ENCODE measurements around the gene SIGLEC6.
A peak's percentile ranks its signal among the peaks of the same experiment; 100 is the strongest.
"Not testable (repeated sequence)": the region's sequence is repeated elsewhere in the genome, so short reads cannot be mapped to it uniquely, and the experiment has no call there.

Gene SIGLEC6

DNA sequence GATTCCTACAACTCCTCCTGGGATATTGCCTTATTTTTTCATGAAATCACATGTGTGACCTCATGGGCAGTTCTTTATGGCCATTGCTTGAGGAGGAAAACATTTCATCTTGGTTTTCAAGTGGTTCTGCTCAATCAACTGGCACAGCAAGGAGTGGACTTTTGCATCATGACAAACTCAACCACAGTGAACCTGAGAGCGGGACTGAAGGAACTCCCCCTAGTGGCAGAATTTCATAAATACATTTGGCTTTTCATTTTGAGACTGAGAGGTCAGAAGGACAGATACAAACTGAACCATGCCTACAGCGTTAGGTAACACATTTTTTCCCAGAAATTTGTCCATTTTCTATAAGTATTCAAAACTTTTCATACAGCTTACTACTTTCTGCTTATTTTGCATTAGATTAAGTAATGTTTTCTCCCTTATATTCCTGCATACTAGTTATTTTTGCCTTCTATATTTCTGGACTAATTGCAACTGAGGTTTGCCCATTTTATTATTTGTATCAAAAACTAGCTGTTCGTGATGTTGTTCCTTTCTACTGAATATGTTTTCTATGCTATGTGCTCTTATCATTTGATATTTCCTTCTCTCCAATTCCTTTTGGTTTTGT is 16.5 kb downstream of the SIGLEC6 start:
- in situ Hi-C loops (cut with HindIII; ENCODE audit: low pct_unique_long_range_greater_than_20kb, low sequenced_read_pairs) = no loop called here
- no peak for TF ChIP-seq JUND (IDR thresholded peaks at IDR 0.05; ENCODE audit: low read depth)
- peak; percentile 14 to 63 for DNase-seq (ENCODE audit: low read depth in 1 of 2, low spot score in 1 of 2)

- no peak for TF ChIP-seq JUND (IDR thresholded peaks at IDR 0.05; ENCODE audit: low read depth)
- in situ Hi-C loops (cut with HindIII; ENCODE audit: low pct_unique_long_range_greater_than_20kb, low sequenced_read_pairs) = no loop called here
- DNase-seq (ENCODE audit: low read depth in 1 of 2, low spot score in 1 of 2) = no peak
These were observed 17.5 kb downstream of the SIGLEC6 start for GRCh38 chr19:51513968-51514367.

DNA sequence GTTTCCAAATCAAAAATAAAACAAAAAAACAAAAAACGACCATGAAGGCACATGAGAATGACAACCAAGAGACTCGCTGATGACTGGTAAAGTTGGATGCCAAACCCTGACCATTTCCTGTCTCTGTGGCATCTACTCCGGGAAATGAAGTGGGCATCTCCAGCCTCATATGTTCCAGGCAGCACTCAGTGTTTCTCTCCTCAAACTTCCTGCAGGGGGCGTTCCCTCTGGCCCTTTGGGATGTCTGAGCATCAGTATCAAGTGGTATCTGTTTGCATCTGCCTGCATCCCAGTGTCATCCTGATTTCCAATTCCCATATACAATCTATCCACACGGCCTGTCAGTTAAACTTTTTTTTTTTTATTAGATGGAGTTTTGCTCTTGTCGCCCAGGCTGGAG is 20.1 kb downstream of the SIGLEC6 start:
- no peak for TF ChIP-seq JUND (IDR thresholded peaks at IDR 0.05; ENCODE audit: low read depth)
- no peak for DNase-seq (ENCODE audit: low read depth in 1 of 2, low spot score in 1 of 2)
- in situ Hi-C loops (cut with HindIII; ENCODE audit: low pct_unique_long_range_greater_than_20kb, low sequenced_read_pairs) = no loop called here

DNA sequence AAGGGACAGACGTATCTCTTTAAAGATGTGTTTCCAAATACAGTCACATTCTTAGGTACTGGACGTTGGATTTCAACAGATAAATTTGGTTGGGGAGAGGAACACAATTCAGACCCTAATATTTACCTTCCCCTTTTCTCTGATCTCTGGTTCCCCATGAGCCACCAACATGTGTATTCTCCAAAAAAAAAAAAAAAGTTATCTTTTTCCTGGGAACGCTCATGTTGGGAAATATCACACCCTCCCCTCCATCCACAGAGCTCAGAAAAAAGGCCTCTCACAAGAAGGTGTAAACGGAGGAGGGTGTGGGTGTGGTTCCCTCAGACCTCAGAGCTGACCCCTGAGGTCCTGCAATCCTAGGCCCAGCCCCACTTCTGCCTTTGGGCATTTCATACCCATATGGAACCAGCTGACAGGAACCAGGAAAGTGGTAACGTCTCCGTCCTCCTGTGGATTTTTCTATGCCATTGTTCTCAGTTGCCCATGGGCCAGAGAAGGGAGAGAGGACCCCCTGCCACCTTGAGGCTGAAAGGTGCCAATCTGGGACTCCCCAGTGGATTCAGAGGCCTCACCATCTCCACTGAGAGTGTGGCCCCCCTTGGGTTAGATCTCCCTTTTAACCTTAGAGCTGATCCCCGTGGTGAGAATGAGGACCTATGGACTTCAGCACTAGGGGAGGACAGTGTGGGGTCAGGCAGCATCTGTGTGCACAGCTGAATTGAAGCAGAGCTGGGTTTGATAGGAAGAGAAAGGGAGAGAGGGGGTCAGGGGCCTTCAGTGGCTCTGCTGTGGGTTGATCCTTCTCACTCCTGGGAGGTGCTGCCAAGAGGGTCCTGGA is 21.4 kb downstream of the SIGLEC6 start:
- in situ Hi-C loops (cut with HindIII; ENCODE audit: low pct_unique_long_range_greater_than_20kb, low sequenced_read_pairs) = no loop called here
- TF ChIP-seq JUND (IDR thresholded peaks at IDR 0.05; ENCODE audit: low read depth) = no peak
- DNase-seq (ENCODE audit: low read depth in 1 of 2, low spot score in 1 of 2) = no peak

GRCh38 chr19:51508059-51508733 is 23.3 kb downstream of the SIGLEC6 start:
- TF ChIP-seq JUND (IDR thresholded peaks at IDR 0.05; ENCODE audit: low read depth) = no peak
- in situ Hi-C loops (cut with HindIII; ENCODE audit: low pct_unique_long_range_greater_than_20kb, low sequenced_read_pairs) = no loop called here
- no peak for DNase-seq (ENCODE audit: low read depth in 1 of 2, low spot score in 1 of 2)

DNA sequence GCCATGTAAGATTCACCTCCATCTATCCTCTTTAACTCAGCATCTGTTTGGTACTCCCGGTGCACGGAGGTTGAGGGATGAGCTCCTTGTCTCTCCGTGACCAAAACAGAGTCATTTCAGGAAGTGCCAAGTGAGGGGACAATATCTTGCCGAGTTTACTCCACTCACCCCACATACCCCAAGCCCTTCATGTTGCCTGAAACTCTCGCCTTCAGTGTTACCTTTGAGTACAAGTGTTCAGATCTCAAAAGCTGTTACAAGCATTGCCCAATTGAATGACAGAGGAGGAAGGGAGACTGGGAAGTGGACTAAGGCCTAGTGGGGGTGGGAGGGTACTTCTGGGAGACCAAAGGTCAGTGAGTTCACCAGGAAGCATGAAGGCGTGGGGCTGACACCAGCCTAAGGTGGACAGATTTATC is 23.8 kb downstream of the SIGLEC6 start:
- in situ Hi-C loops (cut with HindIII; ENCODE audit: low pct_unique_long_range_greater_than_20kb, low sequenced_read_pairs) = no loop called here
- no peak for TF ChIP-seq JUND (IDR thresholded peaks at IDR 0.05; ENCODE audit: low read depth)
- DNase-seq (ENCODE audit: low read depth in 1 of 2, low spot score in 1 of 2) = no peak

GRCh38 chr19:51507192-51507591 is 24.3 kb downstream of the SIGLEC6 start:
- in situ Hi-C loops (cut with HindIII; ENCODE audit: low pct_unique_long_range_greater_than_20kb, low sequenced_read_pairs) = no loop called here
- TF ChIP-seq JUND (IDR thresholded peaks at IDR 0.05; ENCODE audit: low read depth) = no peak
- no peak for DNase-seq (ENCODE audit: low read depth in 1 of 2, low spot score in 1 of 2)

- TF ChIP-seq JUND (IDR thresholded peaks at IDR 0.05; ENCODE audit: low read depth) = no peak
- no peak for DNase-seq (ENCODE audit: low read depth in 1 of 2, low spot score in 1 of 2)
- in situ Hi-C loops (cut with HindIII; ENCODE audit: low pct_unique_long_range_greater_than_20kb, low sequenced_read_pairs) = no loop called here
These were observed 25.6 kb downstream of the SIGLEC6 start for GRCh38 chr19:51505904-51506303.

DNA sequence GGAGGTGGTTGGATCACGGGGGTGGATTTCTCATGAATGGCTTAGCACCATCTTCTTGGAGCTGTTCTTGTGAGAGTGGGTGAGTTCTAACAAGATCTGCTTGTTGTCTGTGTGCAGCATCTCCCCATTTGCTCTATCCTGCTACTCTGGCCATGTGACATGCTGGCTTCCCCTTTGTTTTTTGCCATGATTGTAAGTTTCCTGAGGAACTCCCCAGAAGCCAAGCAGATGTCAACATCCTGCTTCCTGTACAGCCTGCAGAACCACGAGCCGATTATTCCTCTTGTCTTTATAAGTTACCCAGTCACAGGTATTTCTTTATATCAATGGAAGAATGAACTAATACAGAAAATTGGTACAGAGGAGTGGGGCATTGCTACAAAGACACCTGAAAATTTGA is 27.6 kb downstream of the SIGLEC6 start:
- in situ Hi-C loops (cut with HindIII; ENCODE audit: low pct_unique_long_range_greater_than_20kb, low sequenced_read_pairs) = no loop called here

GRCh38 chr19:51503286-51503817 is 28.1 kb downstream of the SIGLEC6 start:
- DNase-seq (ENCODE audit: low read depth in 1 of 2, low spot score in 1 of 2) = no peak
- TF ChIP-seq JUND (IDR thresholded peaks at IDR 0.05; ENCODE audit: low read depth) = no peak
- in situ Hi-C loops (cut with HindIII; ENCODE audit: low pct_unique_long_range_greater_than_20kb, low sequenced_read_pairs) = no loop called here

More for the DNA sequence above, 27.6 kb downstream of the SIGLEC6 start:
- DNase-seq (ENCODE audit: low read depth in 1 of 2, low spot score in 1 of 2) = no peak
- TF ChIP-seq JUND (IDR thresholded peaks at IDR 0.05; ENCODE audit: low read depth) = no peak

GRCh38 chr19:51501594-51502263 is 29.7 kb downstream of the SIGLEC6 start, which contains the start of gene SIGLEC12:
SIGLEC12 (minus strand) TSS chr19:51501800; CDS start chr19:51501733, 67 bp downstream.
- no peak for DNase-seq (ENCODE audit: low read depth in 1 of 2, low spot score in 1 of 2)
- in situ Hi-C loops (cut with HindIII; ENCODE audit: low pct_unique_long_range_greater_than_20kb, low sequenced_read_pairs) = no loop called here
- no peak for TF ChIP-seq JUND (IDR thresholded peaks at IDR 0.05; ENCODE audit: low read depth)

DNA sequence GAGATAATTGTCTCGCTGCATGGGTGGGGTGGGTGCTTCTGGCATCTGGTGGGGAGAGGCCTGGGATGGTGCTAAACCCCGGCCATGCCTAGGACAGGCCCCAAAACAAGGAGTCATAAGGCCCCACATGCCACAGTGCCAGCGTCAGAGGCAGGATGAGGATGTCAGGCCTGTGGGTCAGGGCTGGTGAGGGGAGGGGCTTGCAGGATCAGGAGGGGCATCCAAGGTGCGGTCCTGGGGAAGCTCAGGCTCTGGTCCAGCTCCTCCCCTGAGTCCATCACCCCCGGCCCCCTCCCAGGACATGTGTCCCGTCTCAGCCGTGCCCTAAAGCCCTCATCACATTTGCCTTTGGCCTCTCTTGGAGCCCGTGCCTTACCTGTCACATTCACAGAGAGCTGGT is 30.5 kb downstream of the SIGLEC6 start:
- in situ Hi-C loops (cut with HindIII; ENCODE audit: low pct_unique_long_range_greater_than_20kb, low sequenced_read_pairs); DNase-seq (ENCODE audit: low read depth in 1 of 2, low spot score in 1 of 2): not testable (repeated sequence)

Data from T47D (cell line).